Activated B cell treated with CpG ODN at 0.5 μM for 24 hours (primary cell): ENCODE measurements around the gene MRM2. TPM values are rescaled to one million over a fixed set of nuclear protein-coding genes. Genes with fewer than 3 reads are reported as not detected.

ENCODE experiments used
- ATAC-seq: fragments of 200-7000 bp; cut with Tn5 transposase; one replicate; pipeline ENCODE4 v1.10.0; 2021; ENCODE audit warnings: low read depth, mild to moderate bottlenecking, moderate library complexity
- CTCF ChIA-PET: fragments of 350-600 bp; sonication (Branson Sonifier 250); formaldehyde crosslinking; loops from one replicate; lab custom pipeline; 2021; ENCODE audit warnings: antibody characterized with exemption; lab: Charles Lee
- POLR2A ChIA-PET: fragments of 350-600 bp; sonication (Branson Sonifier 250); formaldehyde crosslinking; loops from one replicate; lab custom pipeline; 2021; ENCODE audit warnings: antibody characterized with exemption; lab: Charles Lee
- DNase-seq: peaks from one replicate; pipeline ENCODE4 v3.0.0; 2022
- H3K27ac Mint-ChIP-seq: one replicate; pipeline ENCODE4 v1.8.0; 2020; ENCODE audit warnings: mixed read lengths
- H3K27me3 Mint-ChIP-seq: one replicate; pipeline ENCODE4 v1.8.0; 2021; ENCODE audit warnings: mixed read lengths
- H3K36me3 Mint-ChIP-seq: one replicate; pipeline ENCODE4 v1.8.0; 2021; ENCODE audit warnings: low read depth, mixed read lengths
- H3K4me1 Mint-ChIP-seq: one replicate; pipeline ENCODE4 v1.8.0; 2021; ENCODE audit warnings: mixed read lengths
- H3K4me3 Mint-ChIP-seq: one replicate; pipeline ENCODE4 v1.8.0; 2020; ENCODE audit warnings: mild to moderate bottlenecking, mixed read lengths
- H3K9me3 Mint-ChIP-seq: one replicate; pipeline ENCODE4 v1.8.0; 2020; ENCODE audit warnings: mixed read lengths
- CTCF ChIP-seq: fragments of 200-600 bp; IDR thresholded peaks from one replicate; pipeline ENCODE4 v1.8.0; 2022; ENCODE audit warnings: antibody characterized with exemption, mild to moderate bottlenecking
- intact Hi-C: fragments of 100-400 bp; cut with micrococcal nuclease; formaldehyde crosslinking; loops from one replicate; pipeline ENCODE4 v1.15.1; 2024
- total RNA-seq: library from RNA; stranded (reverse); gene quantifications from 2 replicates; pipeline ENCODE4 v1.2.3, GENCODE V29; 2022

Gene MRM2
- total RNA-seq, 1 donor from 2014 or later: 35.3 TPM

DNA sequence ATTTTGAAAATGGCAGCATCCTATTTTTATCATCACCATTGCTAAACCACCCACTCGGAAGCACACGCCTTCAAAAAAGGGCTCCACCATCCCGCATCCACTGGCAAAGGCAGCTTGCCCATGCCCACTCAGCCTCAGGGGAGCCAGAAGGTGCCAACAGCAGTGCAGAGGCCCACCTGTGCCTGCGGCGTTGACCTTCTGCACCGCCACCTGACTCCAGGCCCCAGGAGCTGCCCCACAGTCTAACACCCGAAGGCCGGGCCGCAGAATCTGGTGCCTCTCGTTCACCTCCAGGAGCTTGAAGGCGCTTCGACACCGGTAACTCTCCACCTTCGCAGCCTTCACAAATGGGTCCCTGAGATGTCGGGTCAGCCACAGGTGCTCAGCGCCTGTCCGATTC is 2.8 kb downstream of the MRM2 start:
- Mint-ChIP-seq H3K36me3 (peaks cover 42% of the 10 kb centered on the region), H3K9me3 (no peaks in the 10 kb centered on the region), H3K4me1 (peaks cover 65% of the 10 kb centered on the region), H3K27ac (peak overlapping the region; percentile 56), H3K27me3 (no peaks in the 10 kb centered on the region), H3K4me3 (no peak overlapping the region)
- DNase-seq (no peak), ATAC-seq (no peak)
- intact Hi-C loops: loop anchor here (10.0 kb wide), 3 partner anchors 286 to 806 kb away; partner anchors contain the start of genes CARD11 and TTYH3
- ChIA-PET CTCF (interaction anchor here (1.6 to 6.3 kb wide), 2 partner anchors 29 to 108 kb away, joined by 3 to 35 read pairs; no protein-coding TSS in a partner anchor), POLR2A (interaction anchor here (1.8 kb wide), 1 partner anchor 22 kb away, joined by 9 read pairs; no protein-coding TSS in a partner anchor)
- TF ChIP-seq CTCF: no peak

DNA sequence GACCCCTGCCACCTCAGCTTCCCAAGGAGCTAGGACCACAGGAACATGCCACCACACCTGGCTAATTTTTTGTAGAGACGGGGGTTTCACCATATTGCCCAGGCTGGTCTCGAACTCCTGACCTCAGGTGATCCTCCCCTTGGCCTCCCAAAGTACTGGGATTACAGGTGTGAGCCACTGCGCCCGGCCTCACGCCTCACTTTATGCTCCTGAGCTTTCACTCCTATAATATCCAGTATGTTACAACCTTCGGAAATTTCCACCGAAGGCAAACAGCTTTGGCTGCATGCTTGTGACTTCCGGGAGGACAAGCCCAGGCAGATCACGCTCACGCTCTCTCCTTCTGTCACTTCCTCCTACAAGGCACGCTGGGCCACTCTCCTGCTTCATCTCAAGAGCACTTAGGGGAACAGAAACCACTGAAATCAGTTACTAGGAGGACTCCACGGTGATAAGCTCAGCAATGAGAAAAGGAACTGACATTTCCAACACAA is 4.8 kb downstream of the MRM2 start:
- H3K9me3 Mint-ChIP-seq: no peaks in the 10 kb centered on the region
- intact Hi-C loops: loop anchor here (1.0 to 10.0 kb wide), 7 partner anchors 24 to 808 kb away; partner anchors contain the start of genes CARD11, CHST12, SNX8 and TTYH3
- no peaks in the 10 kb centered on the region for H3K27me3 Mint-ChIP-seq
- no peak for TF ChIP-seq CTCF
- H3K36me3 Mint-ChIP-seq: peaks cover 43% of the 10 kb centered on the region
- ChIA-PET POLR2A (interaction anchor here (0.5 to 2.5 kb wide), 23 partner anchors 9 to 666 kb away, joined by 3 to 38 read pairs (median 4); partner anchors contain the start of genes CHST12 and SNX8), CTCF (interaction anchor here (1.5 to 6.3 kb wide), 2 partner anchors 22 to 111 kb away, joined by 5 to 35 read pairs; no protein-coding TSS in a partner anchor)
- peak overlapping the region; percentile 99 for H3K27ac Mint-ChIP-seq
- DNase-seq (peak; percentile 51), ATAC-seq (peak; percentile 92)
- peak overlapping the region; percentile 75 for H3K4me3 Mint-ChIP-seq
- peaks cover 61% of the 10 kb centered on the region for H3K4me1 Mint-ChIP-seq

GRCh38 chr7:2233926-2234325 is 8.1 kb downstream of the MRM2 start:
- DNase-seq: no peak
- CTCF ChIA-PET: no interaction called here
- POLR2A ChIA-PET: interaction anchor here (0.6 to 2.6 kb wide), 3 partner anchors 15 to 120 kb away, joined by 4 to 15 read pairs (median 7); partner anchors contain the start of gene EIF3B
- Mint-ChIP-seq H3K4me1 (peaks cover 68% of the 10 kb centered on the region), H3K36me3 (peaks cover 48% of the 10 kb centered on the region), H3K27me3 (no peaks in the 10 kb centered on the region), H3K9me3 (no peaks in the 10 kb centered on the region), H3K27ac (no peak overlapping the region), H3K4me3 (peak overlapping the region; percentile 66)
- TF ChIP-seq CTCF: no peak
- no peak for ATAC-seq
- intact Hi-C loops: loop anchor here (2.0 to 10.0 kb wide), 5 partner anchors 121 to 811 kb away; partner anchors contain the start of genes CARD11, EIF3B and TTYH3

DNA sequence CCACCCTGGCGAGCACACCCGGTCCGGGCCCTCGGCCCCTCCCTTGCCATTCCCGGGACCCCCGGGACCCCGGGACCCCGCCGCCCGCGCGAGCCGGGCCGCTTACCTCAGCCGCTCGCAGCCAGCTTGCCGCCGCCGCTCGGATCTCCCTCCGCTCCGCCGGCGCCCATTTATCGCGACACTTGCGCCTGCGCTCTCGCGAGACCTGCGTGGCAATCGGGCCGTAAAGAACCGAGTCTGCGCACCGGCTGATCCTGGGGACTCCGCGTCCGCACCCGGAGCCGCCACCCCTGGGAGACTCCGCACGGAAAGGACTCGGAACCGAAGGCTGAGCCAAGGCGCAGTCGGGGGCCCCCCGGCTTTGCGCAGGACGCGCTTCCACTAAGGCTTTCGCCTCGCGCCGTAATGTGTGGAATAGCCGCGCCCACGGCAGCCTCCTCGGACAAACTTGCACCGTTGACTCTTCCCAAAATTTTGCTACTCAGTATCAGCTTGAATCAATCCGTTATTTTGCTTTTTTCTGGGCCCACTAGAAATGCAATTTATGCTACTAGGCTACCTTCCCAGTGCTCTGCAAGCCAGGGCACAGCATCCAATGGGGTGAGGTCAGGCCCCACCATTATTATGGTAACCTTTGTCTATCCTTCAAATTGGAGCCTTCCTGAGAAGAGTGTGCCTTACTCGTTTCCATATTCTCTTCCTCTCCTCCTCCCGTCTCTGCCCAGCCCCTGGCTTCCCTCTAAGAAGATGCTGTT is 9.1 kb downstream of the MRM2 start, which contains the start of gene MAD1L1:
TSS of gene MAD1L1 (minus strand) at position 180 of the 755 bp plus-strand sequence. CDS start 2,812 bp downstream, outside the sequence.
- Mint-ChIP-seq H3K27me3 (no peaks in the 10 kb centered on the region), H3K4me1 (peaks cover 61% of the 10 kb centered on the region), H3K27ac (peak within 1 kb of the TSS; percentile 81), H3K9me3 (no peaks in the 10 kb centered on the region), H3K4me3 (peak within 1 kb of the TSS; percentile 90), H3K36me3 (peaks cover 44% of the 10 kb centered on the region)
- POLR2A ChIA-PET: interaction anchor here (0.6 to 2.6 kb wide), 9 partner anchors 9 to 121 kb away, joined by 3 to 15 read pairs (median 4); partner anchors contain the start of genes EIF3B, MRM2 and NUDT1
- CTCF ChIA-PET: interaction anchor here (0.6 to 1.9 kb wide), 3 partner anchors 9 to 115 kb away, joined by 3 to 10 read pairs (median 5); partner anchors contain the start of genes MRM2 and NUDT1
- intact Hi-C loops: loop anchor here (1.0 to 10.0 kb wide), 9 partner anchors 9 to 812 kb away; partner anchors contain the start of genes CARD11, EIF3B, MRM2 and NUDT1
- DNase-seq (peak; percentile 88), ATAC-seq (peak; percentile 68)
- TF ChIP-seq CTCF: no peak
